Heart left ventricle (tissue), 16 donors: Measurements from ENCODE around the gene ZMIZ1. TPM values are rescaled to one million over a fixed set of nuclear protein-coding genes. Genes with fewer than 3 reads are reported as not detected.

Source experiments
- ATAC-seq, 4 donors: fragments of 200-7000 bp; cut with Tn5 transposase; one replicate each; pipeline ENCODE4 v1.9.1; 2020 to 2022; ENCODE audit warnings: moderate library complexity in 4 of 4, mild to moderate bottlenecking in 3 of 4, moderate number of reproducible peaks in 1 of 4
- DNase-seq, 5 donors: peaks; one replicate each; pipeline ENCODE4 v3.0.0-alpha.2; 2020
- H3K27ac ChIP-seq, 12 donors: fragments of 200-600 bp; sonication (generic) in 4 of 12; one replicate each; pipeline versions ENCODE4 v1.5.0 to v1.8.0; 2016 to 2022; ENCODE audit warnings: mild to moderate bottlenecking in 2 of 12
- H3K27me3 ChIP-seq, 9 donors: fragments of 200-600 bp; sonication (generic) in 2 of 9; one replicate each; pipeline versions ENCODE4 v1.5.1 to v1.8.0; 2016 to 2022; ENCODE audit warnings: mild to moderate bottlenecking in 3 of 9
- H3K36me3 ChIP-seq, 9 donors: fragments of 200-600 bp; sonication (generic) in 2 of 9; one replicate each; pipeline versions ENCODE4 v1.5.0 to v1.8.0; 2018 to 2022; ENCODE audit warnings: mild to moderate bottlenecking in 2 of 9
- H3K4me1 ChIP-seq, 12 donors: fragments of 200-600 bp; sonication (generic) in 4 of 12; one replicate each; pipeline versions ENCODE4 v1.5.0 to v1.8.0; 2016 to 2022; ENCODE audit warnings: mild to moderate bottlenecking in 3 of 12
- H3K4me3 ChIP-seq, 12 donors: fragments of 200-600 bp; sonication (generic) in 4 of 12; one replicate each; pipeline versions ENCODE4 v1.5.0 to v1.8.0; 2017 to 2022; ENCODE audit warnings: mild to moderate bottlenecking in 9 of 12, moderate library complexity in 4 of 12
- H3K9me3 ChIP-seq, 12 donors: fragments of 200-600 bp; sonication (generic) in 4 of 12; one replicate each; pipeline versions ENCODE4 v1.5.0 to v1.8.0; 2016 to 2022; ENCODE audit warnings: mild to moderate bottlenecking in 1 of 12
- CTCF ChIP-seq, 12 donors: fragments of 200-600 bp; sonication (generic) in 4 of 12; IDR thresholded peaks; one replicate each; pipeline versions ENCODE4 v1.5.0 to v1.8.0; 2018 to 2022; ENCODE audit warnings: antibody characterized with exemption in 12 of 12, mild to moderate bottlenecking in 5 of 12
- POLR2A ChIP-seq, 2 donors: fragments of 450-650 bp; IDR thresholded peaks; one replicate each; pipeline ENCODE4 v1.6.1; 2017; ENCODE audit warnings: antibody characterized with exemption in 2 of 2, mild to moderate bottlenecking in 2 of 2, moderate library complexity in 2 of 2
- WGBS, 4 donors: extraction: QIAGEN DNeasy Blood & Tissue Kit in 2 of 4; methylation state at CpG; one replicate each; pipeline versions ENCODE4 v1.1.5 to v1.1.7; 2013 to 2018; 5-methylcytosine and 5-hydroxymethylcytosine counted together
- intact Hi-C, 10 donors: fragments of 100-400 bp; cut with DNase I; formaldehyde crosslinking; loops; one replicate each; pipeline versions ENCODE4 v1.11.1 to v1.14.2; 2022
- polyA plus RNA-seq, 2 donors: library from polyadenylated mRNA; stranded (reverse); fragments of 200-250 nt; gene quantifications; one replicate each; pipeline ENCODE4 v1.2.3, GENCODE V29; 2013
- total RNA-seq, 9 donors: library from RNA; depleted of rRNA in 2 of 9; stranded (reverse); fragments of >200 nt in 2 of 9; fragmentation: NEBNext Ultra II Directional in 3 of 9; extraction: Animal tissue kit (Norgen Biotek cat#: 25700) in 3 of 9; gene quantifications; one replicate each; pipeline versions ENCODE4 v1.1.0 to v1.2.4, GENCODE V29; 2016 to 2023
- donor health status: ischemic (EF 13 %, LVEDD 7.1; RV severe dilation, severe dysfunction).
- donor health status: healthy with polysubstance abuse.
- donor health status: DM: no; HTN: yes; CAD: no.
- donor health status: DM: no; HTN: no; CAD: no.
- donor health status: ischemic (EF 25% LVEDD 6.9; RV normal size, moderate dysfunction).
- donor health status: ischemic (EF 25% LVEDD 5.7; RV mildly dilated, moderate dysfunction).
- donor health status: healthy.
- donor health status: DM: yes; HTN: yes; CAD: no.
- donor health status: ischemic (EF 35%, LVEDD 5.7; RV mildly dilated, moderate dysfunction).
- donor health status: nonischemic (EF 11% LVEDD 7.7; RV severe dilation, severe dysfunction).
- donor health status: DM: yes; HTN: yes; CAD: no.
- donor health status: PGD.
- donor health status: ischemic (EF 29% LVEDD 5.4; RV normal size, mild dysfunction).
- donor health status: nonischemic (EF 23%, LVEDD 6.1; RV moderate dilation, normal function).

Gene ZMIZ1
- total and polyA plus RNA-seq, 11 donors = 19.7 to 75.4 (median 49.2) TPM

GRCh38 chr10:79197558-79197957, 128.8 kb downstream of the ZMIZ1 start:
- TF ChIP-seq POLR2A (IDR thresholded peaks at IDR 0.05) (no peak), CTCF (IDR thresholded peaks at IDR 0.05) (no peak)
- Histone ChIP-seq H3K4me3 (no peak overlapping the region), H3K9me3 (no peaks in the 10 kb centered on the region), H3K4me1 (peaks cover 0 to 50% (median 26%) of the 10 kb centered on the region in 12 donors), H3K36me3 (peaks cover 0 to 30% (median 13%) of the 10 kb centered on the region in 9 donors), H3K27me3 (no peaks in the 10 kb centered on the region), H3K27ac (peak overlapping the region in 2 of 12 donors; percentile 75 to 76)
- WGBS, 4 donors = 90 to 99% (median 97%) methylated on average over 4 of the region's 4 CpGs
- DNase-seq = no peak
- ATAC-seq = no peak
- intact Hi-C loops = loop anchor here (1.0 to 10.0 kb wide), 24 partner anchors 63 to 1151 kb away; partner anchors contain the start of gene ZMIZ1 (in 1 of the 10)

- no peak overlapping the region for H3K4me3 ChIP-seq
- H3K36me3 ChIP-seq = peaks cover 0 to 50% (median 38%) of the 10 kb centered on the region in 9 donors
- H3K9me3 ChIP-seq = no peaks in the 10 kb centered on the region
- ATAC-seq (no peak), DNase-seq (no peak)
- WGBS, 4 donors = 80 to 95% (median 87%) methylated on average over 7 of the region's 7 CpGs
- H3K27me3 ChIP-seq = no peaks in the 10 kb centered on the region
- TF ChIP-seq CTCF (IDR thresholded peaks at IDR 0.05) = no peak
- no peak for TF ChIP-seq POLR2A (IDR thresholded peaks at IDR 0.05)
- no peak overlapping the region for H3K27ac ChIP-seq
- peaks cover 0 to 45% (median 16%) of the 10 kb centered on the region in 12 donors for H3K4me1 ChIP-seq
- intact Hi-C loops = loop anchor here in 2 of 10 donors (5.0 to 10.0 kb wide), 2 partner anchors 536 to 1153 kb away; no protein-coding TSS in a partner anchor
Measured at GRCh38 chr10:79200346-79200745, 131.6 kb downstream of the ZMIZ1 start.

GRCh38 chr10:79201706-79202105, 132.9 kb downstream of the ZMIZ1 start:
- H3K9me3 ChIP-seq = no peaks in the 10 kb centered on the region
- peaks cover 0 to 62% (median 52%) of the 10 kb centered on the region in 9 donors for H3K36me3 ChIP-seq
- H3K27me3 ChIP-seq = no peaks in the 10 kb centered on the region
- no peak for TF ChIP-seq CTCF (IDR thresholded peaks at IDR 0.05)
- no peak for TF ChIP-seq POLR2A (IDR thresholded peaks at IDR 0.05)
- intact Hi-C loops = loop anchor here in 2 of 10 donors (5.0 to 10.0 kb wide), 2 partner anchors 537 to 1154 kb away; no protein-coding TSS in a partner anchor
- H3K27ac ChIP-seq = no peak overlapping the region
- DNase-seq = peak in 1 of 5 donors; percentile 16
- WGBS, 4 donors = 63 to 80% (median 75%) methylated on average over 3 to 8 of the region's 8 CpGs
- H3K4me1 ChIP-seq = peaks cover 0 to 43% (median 13%) of the 10 kb centered on the region in 12 donors
- ATAC-seq = no peak
- no peak overlapping the region for H3K4me3 ChIP-seq

GRCh38 chr10:79202188-79203013, 133.6 kb downstream of the ZMIZ1 start:
- H3K27me3 ChIP-seq = no peaks in the 10 kb centered on the region
- DNase-seq = peak in 3 of 5 donors; percentile 56 to 68 (median 63)
- 49 to 74% (median 61%) methylated on average over 7 to 9 of the region's 9 CpGs for WGBS, 4 donors
- TF ChIP-seq POLR2A (IDR thresholded peaks at IDR 0.05) (no peak), CTCF (IDR thresholded peaks at IDR 0.05) (peak; percentile 25 to 58 (median 48))
- peak overlapping the region in 4 of 12 donors; percentile 1 to 62 (median 11) for H3K27ac ChIP-seq
- intact Hi-C loops = loop anchor here in 2 of 10 donors (5.0 to 10.0 kb wide), 2 partner anchors 538 to 1155 kb away; no protein-coding TSS in a partner anchor
- H3K36me3 ChIP-seq = peaks cover 0 to 67% (median 56%) of the 10 kb centered on the region in 9 donors
- H3K9me3 ChIP-seq = no peaks in the 10 kb centered on the region
- H3K4me3 ChIP-seq = no peak overlapping the region
- peaks cover 0 to 38% (median 11%) of the 10 kb centered on the region in 12 donors for H3K4me1 ChIP-seq
- peak in 3 of 4 donors; percentile 31 to 71 (median 59) for ATAC-seq
